Neural progenitor cell (in vitro differentiated cells): ENCODE measurements around the gene CTSD. TPM values are rescaled to one million over a fixed set of nuclear protein-coding genes. Genes with fewer than 3 reads are reported as not detected.

Experiments used
- DNase-seq: peaks from one replicate; pipeline ENCODE4 v3.0.0-alpha.2; 2016; ENCODE audit warnings: low spot score
- H2AFZ ChIP-seq: fragments of 200-600 bp; sonication (generic); replicated peaks from 2 replicates; pipeline ENCODE4 v1.6.1; 2016; ENCODE audit warnings: antibody characterized with exemption
- H3F3A ChIP-seq: fragments of 200-600 bp; sonication (generic); 2 replicates; pipeline ENCODE4 v1.6.1; 2016; ENCODE audit warnings: antibody characterized with exemption, low read depth
- H3K27ac ChIP-seq: fragments of 200-600 bp; sonication (generic); 2 replicates; pipeline ENCODE4 v1.5.1; 2016; ENCODE audit warnings: mild to moderate bottlenecking
- H3K27me3 ChIP-seq: fragments of 200-600 bp; sonication (generic); 2 replicates; pipeline ENCODE4 v1.6.1; 2016; ENCODE audit warnings: mild to moderate bottlenecking, moderate library complexity
- H3K36me3 ChIP-seq: fragments of 200-600 bp; sonication (generic); 2 replicates; pipeline ENCODE4 v1.5.1; 2016
- H3K4me1 ChIP-seq: fragments of 200-600 bp; sonication (generic); 2 replicates; pipeline ENCODE4 v1.6.1; 2016; ENCODE audit warnings: mixed run types
- H3K4me2 ChIP-seq: fragments of 200-600 bp; sonication (generic); 2 replicates; pipeline ENCODE4 v1.6.1; 2016
- H3K4me3 ChIP-seq: fragments of 200-600 bp; sonication (generic); 2 replicates; pipeline ENCODE4 v1.5.1; 2016
- H3K79me2 ChIP-seq: fragments of 200-600 bp; sonication (generic); 2 replicates; pipeline ENCODE4 v1.6.1; 2016; ENCODE audit warnings: low read depth
- H3K9ac ChIP-seq: fragments of 200-600 bp; sonication (generic); 2 replicates; pipeline ENCODE4 v1.6.1; 2016
- H3K9me3 ChIP-seq: fragments of 200-600 bp; sonication (generic); 2 replicates; pipeline ENCODE4 v1.5.1; 2016; ENCODE audit warnings: low read depth
- H4K20me1 ChIP-seq: fragments of 200-600 bp; sonication (generic); 2 replicates; pipeline ENCODE4 v1.6.1; 2016; ENCODE audit warnings: low read depth
- H3K27ac Mint-ChIP-seq: 3 replicates; pipeline ENCODE4 v1.8.0; 2021; ENCODE audit warnings: mixed read lengths
- H3K27me3 Mint-ChIP-seq: 2 replicates; pipeline ENCODE4 v1.8.0; 2022; ENCODE audit warnings: low read depth, mild to moderate bottlenecking, inconsistent platforms, moderate library complexity, mixed read lengths; ENCODE audit not compliant: insufficient read depth
- H3K36me3 Mint-ChIP-seq: 3 replicates; pipeline ENCODE4 v1.8.0; 2021; ENCODE audit warnings: mixed read lengths
- H3K4me1 Mint-ChIP-seq: 3 replicates; pipeline ENCODE4 v1.8.0; 2021; ENCODE audit warnings: mixed read lengths
- H3K4me3 Mint-ChIP-seq: 3 replicates; pipeline ENCODE4 v1.8.0; 2021; ENCODE audit warnings: mild to moderate bottlenecking, moderate library complexity, mixed read lengths
- H3K9me3 Mint-ChIP-seq: 3 replicates; pipeline ENCODE4 v1.8.0; 2020; ENCODE audit warnings: mixed read lengths
- CTCF ChIP-seq: fragments of 200-600 bp; sonication (generic); IDR thresholded peaks from 2 replicates; pipeline ENCODE4 v1.5.1; 2017; ENCODE audit warnings: antibody characterized with exemption, mild to moderate bottlenecking
- EZH2 ChIP-seq: fragments of 200-600 bp; sonication (generic); IDR thresholded peaks from 2 replicates; pipeline ENCODE4 v1.6.1; 2017; ENCODE audit warnings: antibody characterized with exemption, mild to moderate bottlenecking, moderate library complexity
- EZH2phosphoT487 ChIP-seq: fragments of 200-600 bp; sonication (generic); IDR thresholded peaks from 2 replicates; pipeline ENCODE4 v1.6.1; 2017; ENCODE audit warnings: antibody characterized with exemption
- total RNA-seq: library from RNA; depleted of rRNA; stranded (reverse); fragments of >200 nt; gene quantifications from 2 replicates; pipeline ENCODE4 v1.2.3, GENCODE V29; 2015; ENCODE audit warnings: low replicate concordance

The CTSD gene
- total RNA-seq, 1 donor from 2014 or later, result 38.2 TPM

DNA sequence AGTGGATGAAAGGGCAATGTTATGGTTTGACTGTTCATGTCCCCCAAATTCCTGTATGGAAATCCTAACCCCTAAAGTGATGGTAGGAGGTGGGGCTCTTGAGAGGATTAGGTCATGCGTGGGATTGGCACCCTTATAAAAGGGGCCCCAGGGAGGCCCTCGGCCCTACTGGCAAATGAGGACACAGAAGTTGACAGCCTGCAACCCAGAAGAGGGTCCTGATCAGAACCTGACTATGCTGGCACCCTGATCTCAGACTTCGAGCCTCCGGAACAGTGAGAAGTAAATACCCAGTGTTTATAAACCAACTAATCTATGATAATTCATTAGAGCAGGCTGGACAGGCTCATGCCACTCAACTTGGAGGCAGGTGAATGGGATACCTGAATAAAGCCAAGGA is 22.0 kb downstream of the CTSD start:
- peaks cover 3% of the 10 kb centered on the region for H3K4me1 Mint-ChIP-seq
- no peak overlapping the region for H3K27ac ChIP-seq
- no peak overlapping the region for H2AFZ ChIP-seq
- no peak overlapping the region for H3K4me3 Mint-ChIP-seq
- H3K9me3 ChIP-seq, result no peaks in the 10 kb centered on the region
- no peak overlapping the region for H3K4me3 ChIP-seq
- H3F3A ChIP-seq, result peaks cover 9% of the 10 kb centered on the region
- no peaks in the 10 kb centered on the region for H4K20me1 ChIP-seq
- no peak overlapping the region for H3K4me2 ChIP-seq
- no peak overlapping the region for H3K27ac Mint-ChIP-seq
- peaks cover 76% of the 10 kb centered on the region for H3K27me3 ChIP-seq
- TF ChIP-seq EZH2 (no peak), EZH2phosphoT487 (no peak), CTCF (no peak)
- H3K9me3 Mint-ChIP-seq, result peaks cover 13% of the 10 kb centered on the region
- H3K27me3 Mint-ChIP-seq, result peaks cover 11% of the 10 kb centered on the region
- no peaks in the 10 kb centered on the region for H3K36me3 ChIP-seq
- H3K36me3 Mint-ChIP-seq, result peaks cover 4% of the 10 kb centered on the region
- DNase-seq, result no peak
- H3K79me2 ChIP-seq, result no peaks in the 10 kb centered on the region
- no peaks in the 10 kb centered on the region for H3K4me1 ChIP-seq
- H3K9ac ChIP-seq, result no peak overlapping the region

- Mint-ChIP-seq H3K4me1 (peaks cover 3% of the 10 kb centered on the region), H3K27me3 (peaks cover 7% of the 10 kb centered on the region), H3K4me3 (no peak overlapping the region), H3K36me3 (peaks cover 1% of the 10 kb centered on the region), H3K27ac (no peak overlapping the region), H3K9me3 (peaks cover 18% of the 10 kb centered on the region)
- no peak overlapping the region for H3K9ac ChIP-seq
- no peaks in the 10 kb centered on the region for H4K20me1 ChIP-seq
- no peak overlapping the region for H3K4me3 ChIP-seq
- H3F3A ChIP-seq, result peaks cover 5% of the 10 kb centered on the region
- no peaks in the 10 kb centered on the region for H3K9me3 ChIP-seq
- H3K79me2 ChIP-seq, result no peaks in the 10 kb centered on the region
- H3K27ac ChIP-seq, result no peak overlapping the region
- peaks cover 79% of the 10 kb centered on the region for H3K27me3 ChIP-seq
- no peak for TF ChIP-seq EZH2
- no peak for TF ChIP-seq CTCF
- no peak for TF ChIP-seq EZH2phosphoT487
- DNase-seq, result no peak
- H2AFZ ChIP-seq, result no peak overlapping the region
- H3K4me2 ChIP-seq, result no peak overlapping the region
- no peaks in the 10 kb centered on the region for H3K36me3 ChIP-seq
- no peaks in the 10 kb centered on the region for H3K4me1 ChIP-seq
These were observed 22.8 kb downstream of the CTSD start for GRCh38 chr11:1740786-1741530.

DNA sequence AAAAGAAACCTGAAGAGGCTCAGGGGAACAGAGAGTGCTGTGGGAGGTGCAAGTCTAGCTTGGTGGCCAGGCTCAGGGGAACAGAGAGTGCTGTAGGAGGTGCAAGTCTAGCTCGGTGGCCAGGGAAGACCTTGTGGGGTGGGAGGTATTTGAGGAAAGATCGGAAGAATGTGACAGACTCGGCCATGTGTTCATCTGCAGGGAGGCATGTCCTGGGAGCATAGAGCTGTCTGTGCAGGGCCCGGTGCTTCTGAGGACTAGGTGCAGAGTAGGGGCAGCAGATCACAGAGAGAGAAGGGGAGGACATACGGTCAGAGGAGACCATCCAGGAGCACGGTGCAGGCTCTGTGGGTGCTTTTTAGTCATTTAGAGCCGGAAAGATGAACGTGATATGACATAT is 24.2 kb downstream of the CTSD start:
- Histone ChIP-seq H3F3A (no peaks in the 10 kb centered on the region), H4K20me1 (no peaks in the 10 kb centered on the region), H3K9ac (no peak overlapping the region), H2AFZ (no peak overlapping the region), H3K27me3 (peaks cover 83% of the 10 kb centered on the region), H3K4me2 (no peak overlapping the region), H3K4me3 (no peak overlapping the region), H3K4me1 (no peaks in the 10 kb centered on the region), H3K79me2 (no peaks in the 10 kb centered on the region), H3K36me3 (no peaks in the 10 kb centered on the region), H3K9me3 (no peaks in the 10 kb centered on the region), H3K27ac (no peak overlapping the region)
- no peak for DNase-seq
- Mint-ChIP-seq H3K27ac (no peak overlapping the region), H3K4me1 (no peaks in the 10 kb centered on the region), H3K36me3 (no peaks in the 10 kb centered on the region), H3K27me3 (peaks cover 8% of the 10 kb centered on the region), H3K4me3 (no peak overlapping the region), H3K9me3 (peaks cover 16% of the 10 kb centered on the region)
- TF ChIP-seq EZH2 (no peak), EZH2phosphoT487 (no peak), CTCF (no peak)
